Stimulated activated naive B cell treated with anti-CD40 and anti-IgM and Interleukin-4, amounts not matched to agents 10 μg/mL and 1 μg/mL and 100 μg/mL, for 72 hours (primary cell): ENCODE data around the gene ALAS2.
"Not testable (repeated sequence)": the region's sequence is repeated elsewhere in the genome, so short reads cannot be mapped to it uniquely, and the experiment has no call there.

Experiments
- ATAC-seq, 2 donors: fragments of 150-1000 bp; cut with Tn5 transposase; replicated peaks; 2 replicates each; pipeline ENCODE4 v1.10.0; 2021; ENCODE audit warnings: moderate library complexity in 1 of 2
- DNase-seq: peaks from one replicate; pipeline ENCODE4 v3.0.0; 2021
- H3K27ac Mint-ChIP-seq: one replicate; pipeline ENCODE4 v1.8.0; 2022; ENCODE audit warnings: mild to moderate bottlenecking, mixed read lengths
- H3K27me3 Mint-ChIP-seq, 2 donors: one replicate each; pipeline ENCODE4 v1.8.0; 2022; ENCODE audit warnings: mixed read lengths in 2 of 2
- H3K36me3 Mint-ChIP-seq, 2 donors: one replicate each; pipeline ENCODE4 v1.8.0; 2022; ENCODE audit warnings: mixed read lengths in 2 of 2, mild to moderate bottlenecking in 1 of 2
- H3K4me1 Mint-ChIP-seq, 2 donors: one replicate each; pipeline ENCODE4 v1.8.0; 2022; ENCODE audit warnings: mixed read lengths in 2 of 2, mild to moderate bottlenecking in 1 of 2
- H3K4me3 Mint-ChIP-seq, 2 donors: one replicate each; pipeline ENCODE4 v1.8.0; 2022; ENCODE audit warnings: mild to moderate bottlenecking in 2 of 2, mixed read lengths in 2 of 2, moderate library complexity in 1 of 2
- H3K9me3 Mint-ChIP-seq, 2 donors: one replicate each; pipeline ENCODE4 v1.8.0; 2022; ENCODE audit warnings: mixed read lengths in 2 of 2, mild to moderate bottlenecking in 1 of 2

ALAS2 gene

GRCh38 chrX:55030271-55031205 lies at the start of gene ALAS2:
ALAS2 (minus strand) TSS chrX:55030977; CDS start chrX:55026000, 4,977 bp downstream.
- no peak for ATAC-seq
- H3K4me3 Mint-ChIP-seq, result no peak within 1 kb of the TSS
- no peaks in the 10 kb centered on the region for H3K9me3 Mint-ChIP-seq
- H3K4me1 Mint-ChIP-seq, result no peaks in the 10 kb centered on the region
- H3K36me3 Mint-ChIP-seq, result peaks cover 0 to 2% of the 10 kb centered on the region in 2 donors
- H3K27me3 Mint-ChIP-seq, result peaks cover 0 to 13% of the 10 kb centered on the region in 2 donors
- DNase-seq, result no peak
- H3K27ac Mint-ChIP-seq, result no peak within 1 kb of the TSS

- Mint-ChIP-seq H3K27me3 (peaks cover 15 to 21% of the 10 kb centered on the region in 2 donors), H3K27ac (no peak within 1 kb of the TSS), H3K36me3 (peaks cover 0 to 1% of the 10 kb centered on the region in 2 donors), H3K4me3 (no peak within 1 kb of the TSS), H3K9me3 (peaks cover 0 to 2% of the 10 kb centered on the region in 2 donors), H3K4me1 (no peaks in the 10 kb centered on the region)
- ATAC-seq (no peak), DNase-seq (no peak)
Measured at GRCh38 chrX:55074851-55075467, 44.2 kb upstream of the ALAS2 start, which contains the start of gene PAGE2B. PAGE2B (plus strand) TSS chrX:55075030; CDS start chrX:55076042, 1,012 bp downstream.

DNA sequence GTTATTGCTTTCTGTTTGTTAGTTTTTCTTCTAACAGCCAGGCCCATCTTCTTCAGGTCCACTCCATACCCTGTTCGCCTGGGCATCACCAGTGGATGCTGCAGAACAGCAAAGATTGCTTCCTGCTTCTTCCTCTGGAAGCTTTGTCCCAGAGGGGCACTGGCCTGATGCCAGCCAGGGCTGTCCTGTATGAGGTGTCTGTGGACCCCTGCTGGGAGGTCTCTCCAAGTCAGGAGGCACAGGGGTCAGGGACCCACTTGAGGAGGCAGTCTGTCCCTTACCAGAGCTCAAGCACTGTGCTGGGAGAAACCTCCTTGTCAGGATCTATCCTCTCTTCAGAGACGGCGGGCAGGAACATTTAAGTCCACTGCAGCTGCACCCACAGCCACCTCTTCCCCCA lies 41.5 kb upstream of the ALAS2 start:
- Mint-ChIP-seq H3K9me3 (peaks cover 2 to 4% of the 10 kb centered on the region in 2 donors), H3K36me3 (peaks cover 0 to 3% of the 10 kb centered on the region in 2 donors), H3K4me3 (no peak overlapping the region), H3K27me3 (peaks cover 18 to 27% of the 10 kb centered on the region in 2 donors), H3K27ac (no peak overlapping the region), H3K4me1 (no peaks in the 10 kb centered on the region)
- DNase-seq (no peak), ATAC-seq (no peak)

DNA sequence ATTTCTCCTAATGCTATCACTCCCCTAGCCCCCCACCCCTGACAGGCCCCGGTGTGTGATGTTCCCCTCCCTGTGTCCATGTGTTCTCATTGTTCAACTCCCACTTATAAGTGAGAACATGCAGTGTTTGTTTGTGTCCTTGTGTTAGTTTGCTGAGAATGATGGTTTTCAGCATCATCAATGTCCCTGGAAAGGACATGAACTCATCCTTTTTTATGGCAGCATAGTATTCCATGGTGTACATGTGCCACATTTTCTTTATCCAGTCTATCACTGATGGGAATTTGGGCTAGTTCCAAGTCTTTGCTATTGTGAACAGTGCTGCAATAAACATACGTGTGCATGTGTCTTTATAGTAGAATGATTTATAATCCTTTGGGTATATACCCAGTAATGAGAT lies 36.4 kb upstream of the ALAS2 start:
- not testable (repeated sequence) for ATAC-seq, H3K9me3 Mint-ChIP-seq, H3K36me3 Mint-ChIP-seq, H3K4me3 Mint-ChIP-seq, DNase-seq, H3K27ac Mint-ChIP-seq, H3K4me1 Mint-ChIP-seq
- H3K27me3 Mint-ChIP-seq, result peaks cover 17 to 18% of the 10 kb centered on the region in 2 donors

DNA sequence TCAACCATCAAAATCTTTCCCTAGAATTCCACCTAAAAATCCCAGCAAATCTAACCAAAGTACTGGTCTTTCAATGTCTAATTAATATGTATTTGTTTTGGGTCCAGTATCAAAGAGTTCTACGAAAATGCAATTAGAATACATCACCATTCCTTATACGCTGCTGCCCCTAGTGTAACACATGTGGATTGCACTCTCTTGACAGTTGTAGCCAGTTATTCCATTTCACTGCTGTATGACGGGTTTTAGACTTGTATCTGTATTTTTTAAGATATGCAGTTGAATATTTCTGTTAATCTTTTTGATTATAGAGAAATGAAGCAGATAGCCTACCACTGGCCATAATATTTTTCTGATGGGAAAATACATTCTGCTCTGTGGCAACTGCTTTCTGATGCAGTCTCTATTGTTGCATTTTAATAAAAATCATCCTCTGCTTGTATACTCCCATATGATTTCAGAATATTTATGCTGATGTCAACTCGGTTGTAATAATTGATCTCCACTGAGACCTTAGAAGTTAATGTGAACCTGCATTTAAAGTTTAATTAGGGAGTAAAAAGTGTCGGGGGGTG lies 27.0 kb upstream of the ALAS2 start:
- DNase-seq, result no peak
- peaks cover 0 to 13% of the 10 kb centered on the region in 2 donors for H3K27me3 Mint-ChIP-seq
- H3K4me3 Mint-ChIP-seq, result peak overlapping the region; percentile 22 to 67
- H3K9me3 Mint-ChIP-seq, result no peaks in the 10 kb centered on the region
- peaks cover 7 to 16% of the 10 kb centered on the region in 2 donors for H3K4me1 Mint-ChIP-seq
- peak; percentile 63 to 70 for ATAC-seq
- no peaks in the 10 kb centered on the region for H3K36me3 Mint-ChIP-seq
- no peak overlapping the region for H3K27ac Mint-ChIP-seq

GRCh38 chrX:55056820-55057674 lies 26.3 kb upstream of the ALAS2 start:
- Mint-ChIP-seq H3K27ac (no peak overlapping the region), H3K4me3 (peak overlapping the region; percentile 22 to 67), H3K36me3 (no peaks in the 10 kb centered on the region), H3K27me3 (peaks cover 0 to 13% of the 10 kb centered on the region in 2 donors), H3K4me1 (peaks cover 7 to 16% of the 10 kb centered on the region in 2 donors), H3K9me3 (no peaks in the 10 kb centered on the region)
- no peak for DNase-seq
- no peak for ATAC-seq

GRCh38 chrX:55050599-55050998 lies 19.8 kb upstream of the ALAS2 start:
- H3K36me3 Mint-ChIP-seq, H3K4me3 Mint-ChIP-seq, ATAC-seq, DNase-seq, H3K27ac Mint-ChIP-seq, H3K27me3 Mint-ChIP-seq, H3K9me3 Mint-ChIP-seq, H3K4me1 Mint-ChIP-seq: not testable (repeated sequence)

GRCh38 chrX:55041514-55041913 lies 10.7 kb upstream of the ALAS2 start:
- H3K27ac Mint-ChIP-seq, result no peak overlapping the region
- no peaks in the 10 kb centered on the region for H3K36me3 Mint-ChIP-seq
- no peaks in the 10 kb centered on the region for H3K9me3 Mint-ChIP-seq
- no peak for DNase-seq
- H3K27me3 Mint-ChIP-seq, result no peaks in the 10 kb centered on the region
- ATAC-seq, result no peak
- H3K4me1 Mint-ChIP-seq, result no peaks in the 10 kb centered on the region
- H3K4me3 Mint-ChIP-seq, result no peak overlapping the region

GRCh38 chrX:55039471-55039870 lies 8.7 kb upstream of the ALAS2 start:
- Mint-ChIP-seq H3K9me3 (no peaks in the 10 kb centered on the region), H3K36me3 (no peaks in the 10 kb centered on the region), H3K4me1 (no peaks in the 10 kb centered on the region), H3K27ac (no peak overlapping the region), H3K27me3 (no peaks in the 10 kb centered on the region), H3K4me3 (no peak overlapping the region)
- DNase-seq, result no peak
- no peak for ATAC-seq

DNA sequence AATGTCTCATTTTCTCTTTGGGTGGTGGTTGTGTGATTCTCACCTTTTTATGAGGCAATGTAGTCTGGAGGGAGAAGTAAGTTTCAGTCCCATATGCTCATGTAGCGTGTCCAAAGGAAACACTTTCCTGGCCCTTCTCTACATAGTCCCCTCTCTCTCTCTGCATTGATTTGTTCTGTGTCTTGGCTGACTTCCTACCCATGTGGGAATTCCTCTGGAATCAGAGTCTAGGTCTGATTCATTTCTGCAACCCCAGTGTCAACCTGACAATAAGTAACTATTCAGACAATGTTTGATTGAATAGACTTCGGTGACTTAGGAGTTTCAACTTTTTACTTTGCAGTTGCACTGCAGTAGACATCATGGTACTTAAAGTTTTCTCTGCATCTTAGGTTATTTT lies 2.7 kb upstream of the ALAS2 start:
- DNase-seq, result no peak
- H3K9me3 Mint-ChIP-seq, result no peaks in the 10 kb centered on the region
- no peak overlapping the region for H3K4me3 Mint-ChIP-seq
- H3K4me1 Mint-ChIP-seq, result no peaks in the 10 kb centered on the region
- H3K27ac Mint-ChIP-seq, result no peak overlapping the region
- peaks cover 0 to 3% of the 10 kb centered on the region in 2 donors for H3K27me3 Mint-ChIP-seq
- no peak for ATAC-seq
- no peaks in the 10 kb centered on the region for H3K36me3 Mint-ChIP-seq

- Mint-ChIP-seq H3K9me3 (no peaks in the 10 kb centered on the region), H3K27me3 (peaks cover 0 to 13% of the 10 kb centered on the region in 2 donors), H3K27ac (no peak overlapping the region), H3K4me1 (no peaks in the 10 kb centered on the region), H3K4me3 (no peak overlapping the region), H3K36me3 (peaks cover 0 to 4% of the 10 kb centered on the region in 2 donors)
- no peak for ATAC-seq
- DNase-seq, result no peak
Measured at GRCh38 chrX:55029291-55029690, 1.5 kb downstream of the ALAS2 start.

DNA sequence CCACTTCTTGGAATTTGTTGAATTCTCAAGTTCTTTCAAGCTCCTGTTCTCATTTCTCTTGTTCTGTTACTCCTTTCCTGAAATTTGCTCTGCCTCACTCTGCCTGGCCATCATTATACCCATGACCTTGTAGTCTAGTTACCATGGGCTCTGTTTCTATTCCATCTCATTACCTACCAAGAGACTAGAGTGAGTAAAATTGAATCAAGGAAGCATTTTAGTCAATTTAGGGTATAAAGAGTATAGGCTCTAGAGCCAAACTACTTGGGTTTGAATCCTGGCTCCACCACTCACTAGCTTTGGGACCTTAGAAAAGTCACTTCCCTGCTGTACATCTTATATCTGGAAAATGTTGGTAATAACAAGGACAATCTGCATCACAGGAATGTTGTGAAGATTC lies 2.2 kb downstream of the ALAS2 start:
- ATAC-seq, result no peak

DNA sequence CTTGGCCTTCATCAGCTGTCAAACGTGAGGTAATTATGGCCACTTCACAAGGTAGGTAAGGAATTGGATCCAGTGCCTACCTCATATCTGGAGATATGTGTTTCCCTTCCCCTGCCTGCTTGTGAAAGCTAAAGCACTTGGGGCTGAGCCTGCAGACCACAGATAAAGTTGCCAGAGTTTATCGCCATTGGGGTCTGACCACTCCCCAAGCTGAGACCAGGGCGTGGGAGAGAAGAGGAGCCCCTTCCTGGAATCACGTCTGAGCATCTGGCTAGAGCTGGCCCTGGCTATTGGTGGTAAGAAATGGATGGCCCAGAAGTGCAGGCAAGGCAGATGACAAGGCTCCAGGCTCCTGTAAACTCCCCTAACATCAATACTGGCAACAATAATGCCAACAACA lies 2.7 kb downstream of the ALAS2 start:
- no peak for DNase-seq
- no peaks in the 10 kb centered on the region for H3K9me3 Mint-ChIP-seq
- no peak overlapping the region for H3K27ac Mint-ChIP-seq
- no peaks in the 10 kb centered on the region for H3K4me1 Mint-ChIP-seq
- no peak for ATAC-seq
- H3K36me3 Mint-ChIP-seq, result peaks cover 0 to 4% of the 10 kb centered on the region in 2 donors
- no peak overlapping the region for H3K4me3 Mint-ChIP-seq
- H3K27me3 Mint-ChIP-seq, result peaks cover 0 to 13% of the 10 kb centered on the region in 2 donors

More for the DNA sequence above, 2.2 kb downstream of the ALAS2 start:
- DNase-seq, result no peak
- Mint-ChIP-seq H3K27me3 (peaks cover 0 to 13% of the 10 kb centered on the region in 2 donors), H3K27ac (no peak overlapping the region), H3K9me3 (no peaks in the 10 kb centered on the region), H3K36me3 (peaks cover 0 to 4% of the 10 kb centered on the region in 2 donors), H3K4me1 (no peaks in the 10 kb centered on the region), H3K4me3 (no peak overlapping the region)

- Mint-ChIP-seq H3K36me3 (peaks cover 0 to 4% of the 10 kb centered on the region in 2 donors), H3K9me3 (no peaks in the 10 kb centered on the region), H3K27me3 (peaks cover 0 to 13% of the 10 kb centered on the region in 2 donors), H3K4me3 (no peak overlapping the region), H3K4me1 (no peaks in the 10 kb centered on the region), H3K27ac (no peak overlapping the region)
- ATAC-seq (no peak), DNase-seq (no peak)
Measured at GRCh38 chrX:55026840-55027239, 3.9 kb downstream of the ALAS2 start.
